Bone marrow (tissue), 2 donors: ENCODE data around the gene SEC11A.
"Not testable (repeated sequence)": the region's sequence is repeated elsewhere in the genome, so short reads cannot be mapped to it uniquely, and the experiment has no call there.

ENCODE experiments used
- DNase-seq, 2 donors: peaks; one replicate each; lab custom pipeline; 2025; lab: John Stamatoyannopoulos, UW

Gene SEC11A

DNA sequence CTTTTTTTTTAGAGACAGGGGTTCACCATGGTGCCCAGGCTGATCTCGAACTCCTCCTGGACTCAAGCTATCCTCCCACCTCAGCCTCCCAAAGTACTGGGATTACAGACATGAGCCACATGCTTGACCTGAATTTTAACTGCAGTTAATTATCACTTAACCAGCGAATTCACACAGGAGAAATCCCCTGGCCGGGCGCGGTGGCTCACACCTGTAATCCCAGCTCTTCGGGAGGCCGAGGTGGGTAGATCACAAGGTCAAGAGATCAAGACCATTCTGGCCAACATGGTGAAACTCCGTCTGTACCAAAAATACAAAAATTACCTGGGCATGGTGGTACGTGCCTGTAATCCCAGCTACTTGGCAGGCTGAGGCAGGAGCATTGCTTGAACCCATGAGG is 74.1 kb downstream of the SEC11A start:
- DNase-seq = not testable (repeated sequence)

DNA sequence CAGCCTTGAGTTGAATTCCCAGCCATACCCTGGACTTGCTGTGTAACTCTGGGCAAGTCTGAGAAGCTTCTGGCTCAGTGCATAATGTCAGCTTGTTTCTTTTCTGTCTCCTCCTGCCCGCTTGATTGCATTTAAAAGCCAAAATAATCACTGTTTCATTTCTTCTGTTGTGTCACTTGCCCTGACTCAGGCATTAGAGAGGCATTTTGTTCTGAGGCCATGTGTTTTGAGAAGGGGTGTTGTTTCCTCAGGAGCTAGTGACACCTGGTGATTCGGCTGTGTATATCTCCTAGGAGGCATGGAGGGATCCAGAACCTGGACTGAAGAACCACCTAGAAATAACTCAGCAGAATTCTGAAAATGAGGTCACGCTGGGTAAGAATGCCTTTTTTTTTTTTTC is 77.8 kb downstream of the SEC11A start:
- no peak for DNase-seq

DNA sequence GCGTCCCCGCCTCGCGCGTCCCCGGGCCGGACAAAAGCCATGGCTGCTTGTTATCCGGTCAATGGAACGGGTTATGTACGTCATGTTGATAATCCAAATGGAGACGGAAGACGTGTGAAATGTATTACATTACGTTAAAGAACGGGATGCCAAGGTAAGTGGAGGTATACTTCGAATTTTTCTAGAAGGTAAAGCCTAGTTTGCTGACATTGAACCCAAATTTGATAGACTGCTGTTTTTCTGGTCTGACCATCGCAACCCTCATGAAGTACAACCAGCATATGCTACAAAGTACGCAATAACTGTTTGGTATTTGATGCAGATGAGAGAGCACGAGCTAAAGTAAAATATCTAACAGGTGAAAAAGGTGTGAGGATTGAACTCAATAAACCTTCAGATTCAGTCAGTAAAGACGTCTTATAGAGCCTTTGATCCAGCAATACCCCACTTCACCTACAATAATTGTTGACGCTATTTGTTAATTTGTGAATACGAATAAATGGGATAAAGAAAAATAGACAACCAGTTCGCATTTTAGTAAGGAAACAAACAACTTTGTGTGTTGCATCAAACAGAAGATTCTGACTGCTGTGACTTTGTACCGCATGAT is 81.6 kb downstream of the SEC11A start:
- DNase-seq = no peak

DNA sequence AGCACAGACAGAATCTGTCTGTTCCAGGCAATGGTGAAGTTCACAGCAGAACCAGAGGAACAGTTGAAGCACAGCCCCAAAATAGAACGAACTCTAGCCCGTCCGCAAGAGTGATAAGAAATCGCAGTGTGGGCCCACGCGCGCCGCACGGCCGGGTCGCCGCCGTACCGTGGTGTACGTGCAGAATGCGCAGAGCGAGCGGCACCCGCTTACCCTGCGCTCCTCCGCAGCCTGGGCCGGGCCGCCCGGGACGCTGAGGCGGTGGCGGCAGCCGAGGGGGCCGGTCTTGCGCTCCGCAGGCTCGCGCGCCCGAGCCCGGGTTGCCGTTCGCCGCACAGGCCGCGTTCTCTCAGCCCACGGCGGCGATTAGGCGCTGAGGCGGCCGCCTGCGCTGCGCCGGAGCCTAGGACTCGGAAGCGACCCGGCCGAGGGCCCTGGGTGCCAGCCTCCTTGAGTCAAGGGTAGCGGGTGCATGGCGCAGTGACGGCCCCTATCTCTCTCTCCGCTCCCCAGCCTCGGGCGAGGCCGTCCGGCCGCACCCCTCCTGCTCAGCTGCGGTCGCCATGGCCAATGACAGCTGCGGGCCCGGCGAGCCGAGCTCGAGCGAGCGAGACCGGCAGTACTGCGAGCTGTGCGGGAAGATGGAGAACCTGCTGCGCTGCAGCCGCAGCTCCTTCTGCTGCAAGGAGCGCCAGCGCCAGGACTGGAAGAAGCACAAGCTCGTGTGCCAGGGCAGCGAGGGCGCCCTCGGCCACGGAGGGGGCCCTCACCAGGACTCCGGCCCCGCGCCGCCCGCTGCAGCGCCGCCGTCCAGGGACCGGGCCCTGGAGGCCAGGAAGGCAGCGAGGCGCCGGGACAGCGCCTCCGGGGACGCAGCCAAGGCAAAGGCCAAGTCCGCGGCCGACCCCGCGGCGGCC is 82.4 kb downstream of the SEC11A start:
- peak; percentile 10 to 58 for DNase-seq

DNA sequence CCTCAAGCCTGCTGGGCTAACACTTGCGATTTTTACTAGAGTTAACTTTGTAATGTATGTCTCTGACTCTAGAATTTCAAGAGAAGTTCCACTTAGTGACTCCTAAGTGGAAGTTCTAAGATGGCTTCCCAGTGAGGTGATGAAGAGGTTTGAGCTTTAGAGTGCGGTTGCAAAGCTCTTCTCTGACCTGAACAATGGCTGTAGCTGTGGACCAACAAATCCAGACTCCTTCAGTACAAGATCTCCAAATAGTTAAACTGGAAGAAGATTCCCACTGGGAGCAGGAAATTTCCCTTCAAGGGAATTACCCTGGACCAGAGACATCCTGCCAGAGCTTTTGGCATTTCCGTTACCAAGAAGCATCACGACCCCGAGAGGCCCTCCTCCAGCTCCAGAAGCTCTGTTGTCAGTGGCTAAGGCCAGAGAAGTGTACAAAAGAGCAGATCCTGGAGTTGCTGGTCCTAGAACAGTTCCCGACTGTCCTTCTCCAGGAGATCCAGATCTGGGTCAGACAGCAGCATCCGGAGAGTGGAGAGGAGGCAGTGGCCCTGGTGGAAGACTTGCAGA is 84.2 kb downstream of the SEC11A start:
- no peak for DNase-seq

DNA sequence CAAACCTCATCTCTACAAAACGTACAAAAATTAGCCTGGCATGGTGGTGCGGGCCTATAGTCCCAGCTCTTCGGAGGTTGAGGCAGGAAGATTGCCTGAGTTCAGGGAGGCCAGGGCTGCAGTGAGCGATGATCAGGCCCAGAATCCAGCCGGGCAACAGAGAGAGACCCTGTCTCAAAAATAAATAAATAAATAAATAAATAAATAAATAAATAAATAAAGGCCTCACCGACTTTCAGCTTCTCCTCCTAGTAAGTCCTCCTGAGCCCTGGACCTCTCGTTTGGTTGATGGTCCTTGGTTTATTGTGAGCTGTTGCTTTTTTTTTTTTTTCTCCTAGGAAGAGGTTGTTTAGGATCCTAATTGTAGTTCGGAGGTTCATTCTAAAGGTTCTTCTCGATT is 86.9 kb downstream of the SEC11A start:
- no peak for DNase-seq

DNA sequence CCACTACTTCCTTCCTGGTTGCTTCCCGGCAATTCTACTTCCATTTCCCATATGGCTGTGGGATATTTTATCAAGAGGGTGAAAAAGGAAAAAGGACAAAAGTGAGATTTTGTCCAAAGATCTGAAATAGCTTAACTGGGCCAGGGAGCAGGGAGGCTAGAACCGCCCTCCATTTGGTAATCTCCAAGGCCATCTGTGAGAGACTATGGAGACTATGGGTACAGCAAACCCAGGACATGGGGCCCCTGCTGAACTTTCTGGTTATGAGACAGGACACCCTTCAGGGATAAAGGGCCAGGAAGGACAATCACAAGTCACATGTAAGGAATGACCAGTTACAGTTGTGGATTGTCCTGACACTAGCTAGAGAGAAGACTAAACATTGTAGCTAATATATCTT is 90.8 kb downstream of the SEC11A start:
- no peak for DNase-seq

DNA sequence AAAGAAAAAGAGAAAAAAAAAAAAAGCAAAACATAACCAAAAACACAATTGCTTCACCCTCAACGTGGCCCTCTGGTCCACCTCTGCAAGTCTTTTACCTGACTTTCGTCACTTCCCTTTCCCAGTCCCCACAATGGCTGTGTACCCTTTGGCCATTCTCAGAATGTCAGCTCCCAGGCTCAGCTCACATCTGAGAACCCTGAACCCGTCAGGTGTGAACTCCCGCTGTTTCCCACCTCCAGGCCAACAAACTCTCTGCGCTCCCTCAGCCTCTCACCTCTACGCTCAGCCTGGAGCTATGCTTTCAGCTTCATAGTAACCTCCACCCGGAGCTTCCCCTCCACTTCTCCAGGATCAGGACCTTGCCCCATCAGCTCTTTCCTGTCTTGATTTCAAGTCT is 91.6 kb downstream of the SEC11A start:
- no peak for DNase-seq

DNA sequence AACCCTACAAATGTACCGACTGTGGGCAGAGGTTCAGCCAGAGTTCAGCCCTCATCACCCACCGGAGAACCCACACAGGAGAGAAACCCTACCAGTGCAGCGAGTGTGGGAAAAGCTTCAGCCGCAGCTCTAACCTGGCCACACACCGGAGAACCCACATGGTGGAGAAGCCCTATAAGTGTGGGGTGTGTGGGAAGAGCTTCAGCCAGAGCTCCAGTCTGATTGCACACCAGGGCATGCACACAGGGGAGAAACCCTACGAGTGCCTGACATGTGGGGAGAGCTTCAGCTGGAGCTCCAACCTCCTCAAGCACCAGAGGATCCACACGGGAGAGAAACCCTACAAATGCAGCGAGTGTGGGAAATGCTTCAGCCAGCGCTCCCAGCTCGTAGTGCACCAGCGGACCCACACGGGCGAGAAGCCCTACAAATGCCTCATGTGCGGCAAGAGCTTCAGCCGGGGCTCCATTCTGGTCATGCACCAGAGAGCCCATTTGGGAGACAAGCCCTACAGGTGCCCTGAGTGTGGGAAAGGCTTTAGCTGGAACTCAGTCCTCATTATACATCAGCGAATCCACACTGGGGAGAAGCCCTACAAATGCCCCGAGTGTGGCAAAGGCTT is 94.5 kb downstream of the SEC11A start:
- no peak for DNase-seq

DNA sequence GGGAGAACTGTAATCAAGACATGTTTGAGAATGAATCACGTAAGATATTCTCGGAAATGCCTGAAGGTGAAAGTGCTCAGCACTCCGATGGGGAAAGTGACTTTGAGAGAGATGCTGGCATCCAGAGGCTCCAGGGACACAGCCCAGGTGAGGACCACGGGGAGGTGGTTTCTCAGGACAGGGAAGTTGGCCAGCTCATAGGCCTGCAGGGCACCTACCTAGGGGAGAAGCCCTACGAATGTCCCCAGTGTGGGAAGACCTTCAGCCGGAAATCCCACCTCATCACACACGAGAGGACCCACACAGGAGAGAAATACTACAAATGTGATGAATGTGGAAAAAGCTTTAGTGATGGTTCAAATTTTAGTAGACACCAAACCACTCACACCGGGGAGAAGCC is 95.3 kb downstream of the SEC11A start:
- no peak for DNase-seq
